Suppressor macrophage treated with lipopolysaccharide for 1 hour (primary cell): ENCODE measurements around the gene TBX1.
"Not testable (repeated sequence)": the region's sequence is repeated elsewhere in the genome, so short reads cannot be mapped to it uniquely, and the experiment has no call there.

Source experiments
- DNase-seq, 3 donors: peaks; one replicate each; pipeline ENCODE4 v3.0.0-alpha.2; 2020 to 2022

Gene TBX1

DNA sequence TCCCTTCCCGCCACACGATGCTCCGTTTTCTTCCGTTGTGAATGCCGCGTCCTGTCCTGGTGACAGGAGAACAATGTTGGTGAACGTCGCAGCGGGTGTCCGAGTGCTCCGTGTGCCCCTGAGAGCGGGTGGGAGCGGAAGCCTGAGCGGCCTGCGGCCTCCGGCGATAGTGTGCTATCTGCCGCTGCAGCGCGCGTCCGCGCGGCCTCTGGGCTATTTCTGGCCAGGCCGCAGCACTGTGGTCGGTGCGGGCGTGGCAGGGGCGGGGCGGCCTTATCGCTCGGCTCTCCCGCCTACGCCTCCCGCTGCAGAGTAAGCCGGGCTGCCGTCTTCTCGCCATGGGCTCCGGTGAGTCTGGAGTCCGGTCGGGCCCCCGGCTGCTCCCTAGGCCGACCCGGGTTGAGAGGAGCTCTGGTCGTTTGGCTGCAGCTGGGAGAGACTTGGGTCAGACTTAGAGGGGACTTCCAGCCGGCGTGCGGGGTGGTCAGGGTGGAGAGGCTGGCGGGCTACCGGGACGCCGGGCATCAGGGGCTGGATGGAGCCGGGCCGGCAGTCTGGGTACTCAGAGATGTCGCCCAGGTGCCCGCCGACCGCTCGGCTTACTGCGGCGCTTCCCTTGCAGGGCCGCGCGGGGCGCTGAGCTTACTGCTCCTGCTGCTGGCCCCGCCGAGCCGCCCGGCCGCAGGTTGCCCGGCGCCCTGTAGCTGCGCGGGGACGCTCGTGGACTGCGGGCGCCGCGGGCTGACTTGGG, 37.2 kb upstream of the TBX1 start, which contains the start of gene GP1BB:
GP1BB (plus strand) TSS at position 308 of the 751 bp plus-strand sequence; CDS start at position 339, 31 bp downstream.
- peak; percentile 35 to 70 (median 47) for DNase-seq

DNA sequence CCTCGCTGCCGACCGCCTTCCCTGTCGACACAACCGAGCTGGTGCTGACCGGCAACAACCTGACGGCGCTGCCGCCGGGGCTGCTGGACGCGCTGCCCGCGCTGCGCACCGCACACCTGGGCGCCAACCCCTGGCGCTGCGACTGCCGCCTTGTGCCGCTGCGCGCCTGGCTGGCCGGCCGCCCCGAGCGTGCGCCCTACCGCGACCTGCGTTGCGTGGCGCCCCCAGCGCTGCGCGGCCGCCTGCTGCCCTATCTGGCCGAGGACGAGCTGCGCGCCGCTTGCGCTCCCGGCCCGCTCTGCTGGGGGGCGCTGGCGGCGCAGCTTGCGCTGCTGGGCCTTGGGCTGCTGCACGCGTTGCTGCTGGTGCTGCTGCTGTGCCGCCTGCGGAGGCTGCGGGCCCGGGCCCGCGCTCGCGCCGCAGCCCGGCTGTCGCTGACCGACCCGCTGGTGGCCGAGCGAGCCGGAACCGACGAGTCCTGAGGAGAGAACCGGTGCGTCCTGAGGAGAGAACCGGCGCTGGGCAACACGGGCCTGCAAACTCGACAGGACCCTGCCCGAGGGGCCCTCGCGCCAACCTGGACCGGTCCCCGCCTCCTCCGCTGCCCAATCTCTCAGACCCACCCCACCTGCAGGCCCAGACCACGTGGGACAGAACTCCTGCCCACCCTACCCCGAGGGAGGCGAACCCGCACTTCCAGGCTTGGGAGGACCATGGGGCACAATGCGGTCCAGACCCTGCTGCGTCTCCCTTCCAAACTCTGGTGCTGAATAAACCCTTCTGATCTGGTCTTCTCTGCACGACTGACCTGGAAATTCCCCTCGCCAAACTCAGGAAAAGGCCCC, 36.4 kb upstream of the TBX1 start:
- peak; percentile 34 to 72 (median 51) for DNase-seq

DNA sequence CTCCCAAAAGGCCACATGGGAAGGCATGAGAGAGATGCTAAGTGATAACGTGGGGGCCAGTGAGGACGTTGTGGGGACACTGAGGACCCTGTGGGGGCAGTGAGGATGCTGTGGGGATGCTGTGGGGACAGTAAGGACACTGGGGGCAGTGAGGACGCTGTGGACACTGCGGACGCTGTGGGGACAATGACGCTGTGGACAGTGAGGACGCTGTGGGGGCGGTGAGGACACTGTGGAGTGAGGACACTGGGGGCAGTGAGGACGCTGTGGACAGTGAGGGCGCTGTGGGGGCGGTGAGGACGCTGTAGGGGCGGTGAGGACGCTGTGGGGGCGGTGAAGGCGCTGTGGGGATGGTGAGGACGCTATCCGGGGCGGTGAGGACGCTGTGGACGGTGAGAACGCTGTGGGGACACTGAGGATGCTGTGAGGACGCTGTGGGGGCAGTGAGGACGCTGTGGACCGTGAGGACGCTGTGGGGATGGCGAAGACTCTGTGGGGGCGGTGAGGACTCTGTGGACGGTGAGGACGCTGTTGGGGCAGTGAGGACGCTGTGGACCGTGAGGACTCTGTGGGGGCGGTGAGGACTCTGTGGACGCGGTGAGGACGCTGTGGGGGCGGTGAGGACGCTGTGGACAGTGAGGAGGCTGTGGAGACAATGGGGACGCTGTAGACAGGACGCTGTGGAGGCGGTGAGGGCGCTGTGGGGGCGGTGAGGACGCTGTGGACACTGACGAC, 35.5 kb upstream of the TBX1 start:
- no peak for DNase-seq

DNA sequence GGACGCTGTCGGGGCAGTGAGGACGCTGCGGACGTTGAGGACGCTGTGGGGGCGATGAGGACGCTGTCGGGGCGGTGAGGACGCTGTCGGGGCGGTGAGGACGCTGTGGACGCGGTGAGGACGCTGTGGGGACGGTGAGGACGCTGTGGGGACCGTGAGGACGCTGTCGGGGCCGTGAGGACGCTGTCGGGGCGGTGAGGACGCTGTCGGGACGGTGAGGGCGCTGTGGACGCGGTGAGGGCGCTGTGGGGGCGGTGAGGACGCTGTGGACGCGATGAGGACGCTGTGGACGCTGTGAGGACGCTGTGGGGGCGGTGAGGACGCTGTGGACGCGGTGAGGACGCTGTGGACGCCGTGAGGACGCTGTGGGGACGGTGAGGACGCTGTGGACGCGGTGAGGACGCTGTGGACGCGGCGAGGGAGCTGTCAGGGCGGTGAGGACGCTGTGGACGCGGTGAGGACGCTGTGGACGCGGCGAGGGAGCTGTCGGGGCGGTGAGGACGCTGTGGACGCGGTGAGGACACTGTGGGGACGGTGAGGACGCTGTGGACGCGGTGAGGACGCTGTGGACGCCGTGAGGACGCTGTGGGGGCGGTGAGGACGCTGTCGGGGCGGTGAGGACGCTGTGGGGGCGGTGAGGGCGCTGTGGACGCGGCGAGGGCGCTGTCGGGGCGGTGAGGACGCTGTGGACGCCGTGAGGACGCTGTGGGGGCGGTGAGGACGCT, 34.4 kb upstream of the TBX1 start:
- not testable (repeated sequence) for DNase-seq

DNA sequence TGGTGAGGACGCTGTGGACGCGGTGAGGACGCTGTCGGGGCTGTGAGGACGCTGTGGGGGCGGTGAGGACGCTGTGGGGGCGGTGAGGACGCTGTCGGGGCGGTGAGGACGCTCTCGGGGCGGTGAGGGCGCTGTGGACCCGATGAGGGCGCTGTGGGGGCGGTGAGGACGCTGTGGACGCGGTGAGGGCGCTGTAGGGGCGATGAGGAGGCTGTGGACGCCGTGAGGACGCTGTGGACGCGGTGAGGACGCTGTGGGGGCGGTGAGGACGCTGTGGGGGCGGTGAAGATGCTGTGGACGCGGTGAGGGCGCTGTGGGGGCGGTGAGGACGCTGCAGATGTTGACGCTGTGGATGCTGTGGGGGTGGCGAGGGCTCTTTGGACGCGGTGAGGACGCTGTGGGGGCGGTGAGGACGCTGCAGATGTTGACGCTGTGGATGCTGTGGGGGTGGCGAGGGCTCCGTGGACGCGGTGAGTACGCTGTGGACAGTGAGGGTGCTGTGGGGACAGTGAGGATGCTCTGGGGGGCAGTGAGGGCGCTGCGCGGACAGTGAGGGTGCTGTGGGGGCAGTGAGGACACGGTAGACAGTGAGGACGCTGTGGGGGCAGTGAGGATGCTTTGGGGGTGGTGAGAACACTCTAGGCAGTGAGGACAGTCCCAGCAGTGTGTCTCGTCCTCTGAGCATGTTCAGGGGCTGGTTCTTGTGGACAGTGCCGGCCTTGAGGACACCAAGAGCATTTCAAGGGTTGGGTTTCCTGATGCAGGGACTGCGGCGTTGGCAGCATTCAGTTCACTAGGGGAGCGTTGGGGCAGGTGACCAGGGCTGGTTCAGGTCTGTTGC, 33.0 kb upstream of the TBX1 start:
- no peak for DNase-seq

DNA sequence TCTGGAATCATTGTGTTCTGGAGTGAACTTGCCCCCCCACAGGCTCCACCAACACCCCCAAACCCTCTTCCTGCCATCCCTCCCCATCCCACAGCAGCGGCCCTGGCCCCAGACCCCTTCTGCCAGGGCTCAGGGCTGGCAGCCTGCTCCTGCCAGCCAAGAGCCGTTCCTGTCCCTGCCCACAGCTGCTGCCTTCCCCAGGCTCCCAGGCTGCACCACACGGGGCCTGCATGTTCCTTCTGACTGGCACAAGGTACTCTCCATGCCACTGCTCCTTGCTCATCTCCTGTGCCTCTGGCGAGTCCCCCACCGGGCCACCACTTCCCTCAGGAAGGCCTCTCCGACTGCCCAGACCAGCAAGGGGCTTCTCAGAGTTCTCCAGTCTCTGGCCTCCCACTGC, 32.3 kb upstream of the TBX1 start:
- no peak for DNase-seq

DNA sequence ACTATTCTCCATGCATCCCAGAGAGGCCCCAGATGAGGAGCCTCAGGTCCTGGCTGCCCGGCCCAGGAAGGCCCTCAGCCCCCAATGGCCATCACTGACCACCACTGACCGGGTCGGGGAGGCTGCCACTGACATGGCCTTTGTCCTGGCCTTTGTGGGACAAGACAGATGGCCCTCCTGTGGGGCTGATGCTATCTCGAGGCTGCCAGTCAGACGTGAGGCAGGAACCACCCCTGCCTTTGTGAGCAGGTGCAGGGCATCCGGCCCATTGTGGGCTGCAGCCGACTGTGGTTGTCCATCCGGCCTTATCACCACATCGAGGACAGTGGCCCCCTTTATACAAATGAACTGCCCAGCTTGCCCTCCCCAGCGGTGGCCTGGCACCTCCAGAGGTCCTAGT, 31.7 kb upstream of the TBX1 start:
- no peak for DNase-seq

DNA sequence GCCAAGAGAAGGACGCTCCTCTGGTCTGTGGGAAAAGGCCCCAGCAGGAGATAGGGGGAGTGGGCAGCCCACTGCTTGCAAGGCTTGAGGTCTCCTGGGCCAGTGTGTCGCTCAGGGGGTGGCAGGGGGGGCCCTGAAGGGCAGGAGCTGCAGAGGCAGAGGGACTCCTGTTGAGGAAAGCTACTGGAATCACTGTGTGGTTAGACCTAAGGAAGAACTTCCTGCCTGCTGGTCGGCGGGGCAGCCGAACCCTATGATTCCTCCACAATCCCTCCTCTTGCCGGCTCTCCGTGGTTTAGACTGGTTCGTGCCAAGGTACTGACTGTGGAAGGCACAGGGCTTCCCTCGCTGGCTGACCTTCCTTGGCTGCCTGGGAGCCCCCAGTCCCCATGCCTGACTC, 31.1 kb upstream of the TBX1 start:
- DNase-seq = no peak

DNA sequence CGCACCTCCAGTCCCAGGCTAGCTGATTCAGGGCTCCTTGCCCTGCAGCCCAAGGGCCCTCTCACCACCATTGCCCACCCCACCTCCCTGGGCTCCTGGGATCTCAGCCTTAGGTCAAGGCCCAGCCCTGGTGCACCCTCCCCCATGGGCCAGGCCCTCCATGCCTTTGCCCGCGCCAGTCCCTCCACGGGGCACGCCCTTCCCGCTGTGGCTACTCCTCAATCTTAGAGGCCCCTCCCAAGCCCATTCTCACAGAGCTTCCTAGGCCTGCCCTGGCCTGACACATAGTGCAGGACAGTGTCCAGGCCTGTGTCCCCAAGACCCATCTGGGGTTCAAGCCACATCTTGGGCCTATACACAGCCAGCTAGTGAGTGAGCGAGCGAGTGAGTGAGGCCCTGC, 30.4 kb upstream of the TBX1 start:
- DNase-seq = no peak

DNA sequence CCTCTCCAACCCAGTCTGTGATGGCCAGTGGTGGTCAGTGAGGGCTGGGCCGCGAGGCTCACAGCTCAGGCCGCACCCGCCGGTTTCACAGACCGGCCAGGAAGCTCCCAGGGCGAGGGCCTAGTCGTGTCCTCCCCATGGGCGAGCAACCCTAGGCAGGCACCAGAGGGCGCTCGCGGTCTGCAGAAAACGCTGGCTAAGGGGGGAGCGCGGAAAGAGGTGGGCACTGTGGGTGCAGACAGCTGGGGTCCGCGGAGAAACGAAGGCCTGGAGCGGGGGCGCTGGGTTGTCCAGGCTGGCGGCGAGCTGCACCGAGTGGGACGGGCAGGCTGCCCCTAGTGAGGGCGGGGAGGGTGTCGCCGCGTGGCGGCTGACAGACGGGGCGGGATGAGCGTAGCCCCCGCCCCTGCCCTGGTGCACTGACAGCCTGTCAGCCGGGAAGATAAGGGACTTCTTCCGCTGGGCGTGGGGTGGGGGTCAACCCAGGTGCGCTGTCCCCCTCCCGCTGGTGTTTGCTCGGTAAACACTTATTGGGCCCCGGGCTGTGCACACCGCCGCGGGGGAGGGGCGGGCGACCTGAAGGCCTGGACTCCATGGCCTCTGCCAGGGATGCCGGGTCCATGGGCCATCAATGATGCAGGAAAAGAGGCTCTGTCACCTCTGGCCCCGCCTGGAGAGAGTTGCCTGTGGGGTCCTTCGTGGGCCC, 29.8 kb upstream of the TBX1 start:
- peak; percentile 83 to 93 (median 88) for DNase-seq

DNA sequence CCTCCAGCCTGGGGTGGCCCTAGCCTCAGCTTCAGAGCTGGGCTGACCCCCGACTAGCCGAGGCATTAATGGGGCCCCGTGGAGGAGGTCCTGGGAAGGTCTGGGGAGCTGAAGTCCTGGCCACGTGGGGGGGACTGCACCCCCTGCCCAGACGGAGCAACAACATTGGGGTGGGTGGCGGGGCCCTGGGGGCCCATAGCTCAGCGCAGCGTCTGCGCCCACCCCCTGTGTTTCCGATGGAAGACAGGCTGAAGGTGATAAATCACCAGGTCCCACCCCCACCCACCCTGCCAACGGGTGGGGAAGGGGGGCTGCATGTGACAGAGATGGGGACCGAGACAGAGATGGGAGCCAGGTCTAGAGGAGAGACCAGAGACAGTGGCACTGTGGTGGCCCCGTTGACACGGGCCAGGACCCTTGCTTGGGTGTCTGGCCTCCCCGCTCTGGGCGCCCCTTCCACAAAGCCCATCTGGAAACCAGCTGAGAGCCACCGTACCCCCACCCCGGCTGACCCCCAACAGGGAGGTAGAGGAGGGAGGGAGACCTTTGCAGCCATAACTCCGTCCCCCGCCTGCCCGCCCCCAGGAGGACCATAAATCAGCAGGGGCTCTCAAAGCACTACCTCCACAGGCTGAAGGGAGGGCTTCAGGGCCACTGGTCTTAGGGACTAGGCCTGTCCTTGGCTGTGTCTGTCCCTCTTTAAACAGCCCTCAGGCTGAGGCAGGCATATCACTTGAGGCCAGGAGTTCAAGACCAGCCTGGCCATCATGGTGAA, 29.0 kb upstream of the TBX1 start:
- DNase-seq = no peak

DNA sequence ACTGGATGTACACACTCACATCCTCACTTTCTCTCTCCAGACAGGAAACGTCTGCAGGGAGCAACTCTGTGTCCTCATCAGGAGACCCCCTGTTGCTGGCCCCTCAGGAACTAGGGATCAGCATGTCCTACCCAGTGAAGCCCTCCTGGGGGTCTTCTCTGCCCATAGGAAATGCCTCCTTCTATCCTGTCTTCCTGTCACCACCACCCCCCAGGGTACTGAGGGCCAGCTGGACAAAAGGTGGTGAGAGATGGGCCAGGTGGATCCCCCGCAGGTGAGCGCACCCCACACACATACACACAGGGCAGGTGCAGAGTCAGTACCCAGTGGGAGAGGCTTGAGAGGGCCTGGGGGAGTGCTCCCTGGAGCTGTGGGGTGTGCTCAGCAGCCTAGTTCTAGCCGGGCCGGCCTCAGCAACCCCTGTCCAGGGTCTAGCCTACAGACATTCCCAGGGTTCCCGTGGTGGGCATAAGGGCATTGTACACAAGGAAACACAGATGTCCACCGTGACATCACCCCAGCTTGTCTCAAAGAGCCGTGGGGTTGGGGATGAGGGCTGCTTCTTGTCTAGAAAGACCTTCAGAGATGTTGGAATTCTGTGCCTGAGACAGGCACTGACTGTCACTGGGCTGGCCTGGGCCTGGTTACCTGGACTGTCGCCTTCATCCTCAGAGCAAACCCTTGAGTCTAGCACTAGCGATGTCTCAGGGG, 28.0 kb upstream of the TBX1 start:
- no peak for DNase-seq

DNA sequence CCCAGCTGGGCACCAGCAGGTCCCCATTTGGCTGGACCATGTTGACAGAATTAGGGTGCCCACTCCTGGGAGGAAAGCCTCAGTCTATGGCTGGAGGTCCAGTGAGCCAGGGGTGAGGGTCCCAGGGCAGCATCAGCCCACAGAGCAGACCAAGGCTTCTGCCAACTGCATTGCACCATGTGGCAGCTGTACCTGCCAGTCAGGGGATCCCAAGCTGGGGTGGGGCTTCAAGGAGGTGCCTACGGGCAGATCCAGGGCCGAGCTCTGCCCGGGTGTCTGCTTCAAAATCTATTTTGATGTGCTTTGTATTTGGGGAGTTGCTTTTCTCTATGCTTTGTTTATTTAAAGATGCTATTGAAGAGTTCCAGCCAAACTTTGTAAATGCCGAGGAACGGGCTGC, 26.8 kb upstream of the TBX1 start:
- DNase-seq = no peak

DNA sequence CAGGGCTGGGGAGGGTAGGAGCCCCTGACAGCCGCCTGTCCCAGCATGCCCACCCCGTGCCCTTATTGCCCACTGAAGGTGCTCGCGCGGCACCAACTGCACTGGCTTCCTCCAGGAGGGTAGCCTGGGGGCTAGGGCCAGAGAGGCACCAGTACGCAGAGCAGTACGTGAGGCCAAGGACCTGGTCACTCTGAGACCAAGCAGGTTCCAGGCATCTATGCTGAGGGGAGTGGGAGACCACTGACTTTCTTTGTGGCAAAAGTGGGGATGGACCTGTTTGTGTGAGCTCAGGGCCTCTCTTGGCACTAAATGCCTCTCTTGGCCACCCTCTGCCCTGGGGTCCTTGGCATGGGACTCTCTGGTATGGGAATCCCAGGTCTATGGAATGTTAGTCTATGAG, 26.4 kb upstream of the TBX1 start:
- DNase-seq = no peak

DNA sequence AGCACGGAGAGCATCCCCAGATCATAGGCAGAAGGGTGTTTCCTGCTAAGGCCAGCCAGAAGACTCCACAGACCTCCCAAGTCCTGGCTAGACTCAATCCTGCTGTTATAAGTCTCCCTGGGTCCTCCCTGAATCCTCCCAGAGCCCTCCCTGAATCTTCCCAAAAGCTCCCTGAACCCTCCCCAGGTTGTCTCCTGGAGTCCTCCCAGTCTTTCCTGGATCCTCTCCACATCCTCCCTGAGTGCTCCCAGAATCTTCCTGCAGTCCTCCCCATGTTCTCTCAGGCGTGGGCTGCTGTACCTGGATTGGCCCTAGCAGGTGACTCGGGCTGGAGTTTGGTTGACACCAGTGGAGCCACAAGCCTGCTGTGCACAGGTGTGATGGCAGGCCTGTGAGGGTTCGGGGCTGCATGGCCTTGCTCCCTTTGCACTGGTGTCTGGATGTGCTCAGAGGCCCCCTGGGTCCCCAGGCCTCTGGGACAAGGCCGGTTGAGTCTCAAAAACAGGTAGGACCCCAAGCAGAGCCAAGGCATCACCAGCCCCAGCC, 25.7 kb upstream of the TBX1 start:
- DNase-seq = no peak

DNA sequence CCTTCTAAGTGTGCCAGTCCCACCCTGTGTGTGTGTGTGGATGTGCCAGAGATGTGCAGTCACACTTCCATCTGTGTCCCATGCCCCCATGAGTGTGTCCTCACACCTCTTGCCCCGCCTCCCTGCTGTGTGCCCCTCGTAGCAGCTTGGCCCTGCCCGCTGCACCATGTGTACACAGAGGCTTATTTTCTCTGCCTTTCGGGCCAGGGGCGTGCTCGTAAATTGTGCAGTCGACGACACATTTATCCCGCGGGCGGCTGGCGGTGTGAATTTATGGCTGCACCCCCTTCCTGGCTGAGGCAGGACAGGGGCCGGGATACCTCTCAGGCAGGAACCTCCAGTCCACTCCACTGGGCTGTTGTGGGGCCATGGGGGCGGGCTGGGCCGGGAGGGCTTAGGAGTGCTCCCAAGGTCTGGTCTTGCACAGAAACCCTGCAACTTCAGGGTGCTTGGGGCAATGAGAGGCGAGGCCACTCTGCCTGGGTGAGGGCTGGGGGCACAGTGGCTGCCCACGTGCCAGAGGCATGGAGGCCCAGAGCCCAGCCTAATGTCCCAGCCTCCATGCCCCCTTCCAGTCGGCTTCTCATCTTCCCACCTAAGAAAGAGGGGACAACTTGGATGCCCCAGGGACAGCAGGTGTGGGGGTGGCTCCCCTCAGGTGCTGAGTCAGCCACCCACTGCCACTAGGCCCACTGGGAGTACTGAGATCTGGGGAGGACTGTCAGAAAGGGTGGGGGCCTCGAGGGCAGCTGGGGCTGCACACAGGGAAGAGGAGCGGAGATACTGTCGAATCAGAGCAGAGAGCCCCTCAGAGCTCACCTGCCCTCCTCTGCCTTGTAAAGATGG, 24.7 kb upstream of the TBX1 start:
- DNase-seq = no peak

DNA sequence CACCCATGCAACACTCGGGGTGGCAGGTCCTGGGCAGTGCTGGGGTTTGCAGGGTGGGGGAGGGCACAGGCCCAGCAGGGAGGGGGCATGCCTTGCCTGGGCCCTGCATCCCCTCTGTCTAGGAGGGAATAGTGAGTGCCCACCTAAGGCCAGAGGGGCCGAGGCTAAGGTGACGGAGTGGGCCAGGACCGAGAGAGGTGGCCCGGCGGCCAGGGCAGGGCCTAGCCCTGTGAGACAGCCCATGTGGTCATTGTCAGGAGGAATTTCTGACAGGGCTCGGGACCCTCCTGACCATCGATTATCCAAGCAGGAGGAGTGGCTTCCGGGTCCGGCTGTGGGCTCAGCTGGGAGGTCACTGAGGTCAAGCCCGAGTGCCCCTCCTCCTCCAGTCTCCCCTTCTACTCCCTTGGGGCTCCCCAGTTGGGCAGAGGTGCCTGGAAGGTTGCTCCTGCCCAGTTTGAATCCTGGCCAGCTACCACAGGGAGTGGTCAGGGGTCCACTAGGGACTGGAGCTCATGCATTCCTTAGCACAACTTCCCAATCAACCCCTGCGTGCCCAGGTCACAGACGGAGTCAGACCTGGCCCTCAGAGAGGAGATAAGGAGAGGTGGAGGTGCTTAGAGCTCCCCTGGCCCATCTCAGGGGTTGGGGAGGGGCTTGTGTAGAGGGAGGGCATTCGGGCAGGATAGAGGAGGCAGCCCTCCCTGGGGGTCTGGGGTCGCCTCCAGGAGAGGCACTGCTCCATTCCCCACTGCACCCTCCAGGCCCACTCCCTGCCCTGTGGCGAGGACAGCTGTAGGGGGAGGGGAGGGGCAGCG, 22.5 kb upstream of the TBX1 start:
- DNase-seq = no peak
